Measurements from ENCODE around the gene DYNC2LI1.

Gene DYNC2LI1

GRCh38 chr2:43852196-43852730, 78.4 kb downstream of the DYNC2LI1 start:
- H3K4me3 ChIP-seq (ENCODE audit: low read depth, low read length), result no peak overlapping the region
- no peak for DNase-seq (ENCODE audit: low read depth)
- TF ChIP-seq CTCF (IDR thresholded peaks at IDR 0.05; ENCODE audit: insufficient read depth, low read depth, low read length, missing control alignments), result no peak

GRCh38 chr2:43853141-43854081, 79.6 kb downstream of the DYNC2LI1 start:
- no peak overlapping the region for H3K4me3 ChIP-seq (ENCODE audit: low read depth, low read length)
- TF ChIP-seq CTCF (IDR thresholded peaks at IDR 0.05; ENCODE audit: insufficient read depth, low read depth, low read length, missing control alignments), result no peak
- no peak for DNase-seq (ENCODE audit: low read depth)

GRCh38 chr2:43854671-43855070, 80.8 kb downstream of the DYNC2LI1 start:
- H3K4me3 ChIP-seq (ENCODE audit: low read depth, low read length), result no peak overlapping the region
- no peak for DNase-seq (ENCODE audit: low read depth)
- no peak for TF ChIP-seq CTCF (IDR thresholded peaks at IDR 0.05; ENCODE audit: insufficient read depth, low read depth, low read length, missing control alignments)

DNA sequence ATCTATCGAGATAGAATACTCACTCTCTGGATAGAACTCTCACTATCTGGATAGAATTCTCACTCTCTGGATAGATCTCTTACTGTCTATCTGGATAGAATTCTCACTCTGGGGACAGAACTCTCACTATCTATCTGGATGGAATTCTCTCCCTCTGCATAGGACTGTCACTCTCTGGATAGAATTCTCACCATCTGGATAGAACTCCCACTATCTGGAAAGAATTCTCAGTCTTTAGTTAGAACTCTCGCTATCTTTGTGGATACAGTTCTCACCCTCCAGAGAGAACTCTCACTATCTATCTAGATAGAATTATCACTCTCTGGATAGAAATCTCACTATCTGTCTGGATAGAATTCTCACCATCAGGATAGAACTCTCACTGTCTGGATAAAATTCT, 81.5 kb downstream of the DYNC2LI1 start:
- no peak for TF ChIP-seq CTCF (IDR thresholded peaks at IDR 0.05; ENCODE audit: insufficient read depth, low read depth, low read length, missing control alignments)
- no peak overlapping the region for H3K4me3 ChIP-seq (ENCODE audit: low read depth, low read length)
- DNase-seq (ENCODE audit: low read depth), result no peak

Measured in GM12865 (cell line).